H9 (cell line): ENCODE data around the gene GRID2. TPM values are rescaled to one million over a fixed set of nuclear protein-coding genes. Genes with fewer than 3 reads are reported as not detected.

Source experiments
- DNase-seq: peaks from one replicate; pipeline ENCODE4 v3.0.0-alpha.2; 2017
- H2AFZ ChIP-seq: one replicate; pipeline ENCODE4 v1.6.1; 2013; ENCODE audit warnings: mild to moderate bottlenecking, low read length, control low read depth, moderate library complexity
- H2AK5ac ChIP-seq: 2 replicates; pipeline ENCODE4 v1.6.1; 2013; ENCODE audit warnings: low read length, control low read depth, mixed read lengths; ENCODE audit not compliant: insufficient read length
- H2BK120ac ChIP-seq: one replicate; pipeline ENCODE4 v1.6.1; 2013; ENCODE audit warnings: low read depth, mild to moderate bottlenecking, low read length, control low read depth, inconsistent platforms; ENCODE audit not compliant: poor library complexity, severe bottlenecking
- H2BK12ac ChIP-seq: 2 replicates; pipeline ENCODE4 v1.6.1; 2013; ENCODE audit warnings: low read length, control low read depth, mixed read lengths, low read depth; ENCODE audit not compliant: insufficient read length
- H2BK15ac ChIP-seq: 2 replicates; pipeline ENCODE4 v1.6.1; 2013; ENCODE audit warnings: low read depth, low read length, control low read depth
- H2BK20ac ChIP-seq: one replicate; pipeline ENCODE4 v1.6.1; 2013; ENCODE audit warnings: low read depth, mild to moderate bottlenecking, low read length, control low read depth, inconsistent platforms; ENCODE audit not compliant: poor library complexity, severe bottlenecking
- H2BK5ac ChIP-seq: 2 replicates; pipeline ENCODE4 v1.6.1; 2013; ENCODE audit warnings: low read length, control low read depth, mixed read lengths; ENCODE audit not compliant: insufficient read length
- H3K14ac ChIP-seq: 2 replicates; pipeline ENCODE4 v1.6.1; 2013; ENCODE audit warnings: low read length, control low read depth; ENCODE audit not compliant: insufficient read depth
- H3K18ac ChIP-seq: 2 replicates; pipeline ENCODE4 v1.6.1; 2013; ENCODE audit warnings: low read depth, mild to moderate bottlenecking, mixed read lengths, low read length, control low read depth; ENCODE audit not compliant: insufficient read length
- H3K23ac ChIP-seq: 2 replicates; pipeline ENCODE4 v1.6.1; 2013; ENCODE audit warnings: low read length, control low read depth, mixed read lengths, low read depth; ENCODE audit not compliant: insufficient read length
- H3K23me2 ChIP-seq: 2 replicates; pipeline ENCODE4 v1.6.1; 2013; ENCODE audit warnings: low read depth, mild to moderate bottlenecking, mixed read lengths, low read length, control low read depth; ENCODE audit not compliant: insufficient read length, poor library complexity, severe bottlenecking
- H3K27ac ChIP-seq: 2 replicates; pipeline ENCODE4 v1.5.1; 2013; ENCODE audit warnings: low read length, control low read depth, mixed read lengths, low read depth; ENCODE audit not compliant: insufficient read length
- H3K27me3 ChIP-seq: 2 replicates; pipeline ENCODE4 v1.6.1; 2013; ENCODE audit warnings: low read length, control low read depth, inconsistent platforms; ENCODE audit not compliant: insufficient read depth
- H3K4ac ChIP-seq: 2 replicates; pipeline ENCODE4 v1.6.1; 2013; ENCODE audit warnings: low read depth, mild to moderate bottlenecking, control low read depth, inconsistent platforms, low read length, moderate library complexity
- H3K4me1 ChIP-seq: 2 replicates; pipeline ENCODE4 v1.6.1; 2013; ENCODE audit warnings: low read length, control low read depth, inconsistent platforms; ENCODE audit not compliant: insufficient read depth
- H3K4me2 ChIP-seq: 2 replicates; pipeline ENCODE4 v1.6.1; 2013; ENCODE audit warnings: low read length, control low read depth, mixed read lengths; ENCODE audit not compliant: insufficient read length, insufficient read depth
- H3K56ac ChIP-seq: 2 replicates; pipeline ENCODE4 v1.6.1; 2013; ENCODE audit warnings: low read depth, mild to moderate bottlenecking, mixed read lengths, low read length, control low read depth; ENCODE audit not compliant: insufficient read length
- H3K79me1 ChIP-seq: 2 replicates; pipeline ENCODE4 v1.6.1; 2013; ENCODE audit warnings: low read depth, mild to moderate bottlenecking, moderate library complexity, low read length, control low read depth, inconsistent platforms; ENCODE audit not compliant: insufficient read depth, poor library complexity, severe bottlenecking
- H3K79me2 ChIP-seq: 2 replicates; pipeline ENCODE4 v1.6.1; 2013; ENCODE audit warnings: low read length, control low read depth, inconsistent platforms; ENCODE audit not compliant: insufficient read depth
- H3K9ac ChIP-seq: 2 replicates; pipeline ENCODE4 v1.6.1; 2013; ENCODE audit warnings: low read length, control low read depth, mixed read lengths; ENCODE audit not compliant: insufficient read length; ENCODE audit errors: extremely low read depth
- H3K9me3 ChIP-seq: one replicate; pipeline ENCODE4 v1.6.1; 2013; ENCODE audit warnings: low read depth, low read length, inconsistent platforms; ENCODE audit not compliant: control insufficient read depth
- H3T11ph ChIP-seq: one replicate; pipeline ENCODE4 v1.6.1; 2013; ENCODE audit warnings: mild to moderate bottlenecking, low read length, control low read depth, inconsistent platforms
- H4K20me1 ChIP-seq: one replicate; pipeline ENCODE4 v1.6.1; 2013; ENCODE audit not compliant: control insufficient read depth, insufficient read length, insufficient read depth
- H4K5ac ChIP-seq: 2 replicates; pipeline ENCODE4 v1.6.1; 2013; ENCODE audit warnings: low read depth, mild to moderate bottlenecking, mixed read lengths, low read length, control low read depth; ENCODE audit not compliant: insufficient read length
- H4K8ac ChIP-seq: replicated peaks from 2 replicates; pipeline ENCODE4 v1.6.1; 2013; ENCODE audit warnings: low read length, control low read depth, mixed read lengths, low read depth; ENCODE audit not compliant: insufficient read length
- H4K91ac ChIP-seq: 2 replicates; pipeline ENCODE4 v1.6.1; 2013; ENCODE audit warnings: low read depth, mild to moderate bottlenecking, moderate library complexity, mixed read lengths, low read length, control low read depth; ENCODE audit not compliant: insufficient read length
- H3K27ac Mint-ChIP-seq, 3 experiments: 2 replicates in 2 of 3; 3 replicates in 1 of 3; pipeline ENCODE4 v1.8.0; 2020 to 2021; ENCODE audit warnings: mixed read lengths in 3 of 3, mild to moderate bottlenecking in 1 of 3, moderate library complexity in 1 of 3
- H3K27me3 Mint-ChIP-seq: 2 replicates; pipeline ENCODE4 v1.8.0; 2021; ENCODE audit warnings: low read depth, mild to moderate bottlenecking, moderate library complexity, mixed read lengths
- H3K36me3 Mint-ChIP-seq, 3 experiments: 2 replicates in 2 of 3; 3 replicates in 1 of 3; pipeline ENCODE4 v1.8.0; 2020 to 2021; ENCODE audit warnings: low read depth in 3 of 3, mixed read lengths in 3 of 3; ENCODE audit not compliant: insufficient read depth in 1 of 3
- H3K4me1 Mint-ChIP-seq, 2 experiments: 2 replicates each; pipeline ENCODE4 v1.8.0; 2020; ENCODE audit warnings: mixed read lengths in 2 of 2
- H3K4me3 Mint-ChIP-seq, 2 experiments: 2 replicates in 1 of 2; 3 replicates in 1 of 2; pipeline ENCODE4 v1.8.0; 2020 to 2021; ENCODE audit warnings: mild to moderate bottlenecking in 2 of 2, mixed read lengths in 2 of 2, moderate library complexity in 1 of 2
- H3K9me3 Mint-ChIP-seq, 2 experiments: 2 replicates in 1 of 2; 3 replicates in 1 of 2; pipeline ENCODE4 v1.8.0; 2020; ENCODE audit warnings: mild to moderate bottlenecking in 2 of 2, mixed read lengths in 2 of 2, moderate library complexity in 1 of 2
- CTCF ChIP-seq: fragments of 200-600 bp; sonication (generic); conservative IDR thresholded peaks from 3 replicates; pipeline ENCODE4 v1.8.0; 2021; ENCODE audit warnings: antibody characterized with exemption, mild to moderate bottlenecking
- total RNA-seq: library from RNA; stranded (reverse); gene quantifications from 2 replicates; pipeline ENCODE4 v1.2.1, GENCODE V29; 2021

Gene GRID2
- total RNA-seq, 1 experiment from 2014 or later: 21.8 TPM

GRCh38 chr4:92265798-92266197 lies 38.0 kb upstream of the GRID2 start:
- Histone ChIP-seq H2BK120ac (no peak overlapping the region), H3K14ac (no peak overlapping the region), H2BK12ac (no peak overlapping the region), H3K27ac (no peak overlapping the region), H3K56ac (no peak overlapping the region), H4K20me1 (no peaks in the 10 kb centered on the region), H3K9ac (no peak overlapping the region), H2BK5ac (no peak overlapping the region), H3K23ac (no peak overlapping the region), H2BK15ac (no peak overlapping the region), H4K5ac (no peak overlapping the region), H3K79me1 (peaks cover 3% of the 10 kb centered on the region), H2BK20ac (no peak overlapping the region), H2AFZ (no peak overlapping the region), H2AK5ac (no peak overlapping the region), H3K4me2 (no peak overlapping the region), H3T11ph (no peak overlapping the region), H3K23me2 (no peaks in the 10 kb centered on the region), H3K18ac (no peak overlapping the region), H3K79me2 (peaks cover 10% of the 10 kb centered on the region; the same call in 1 of the 2 replicates), H3K9me3 (no peaks in the 10 kb centered on the region), H3K27me3 (no peaks in the 10 kb centered on the region), H4K8ac (no peak overlapping the region), H4K91ac (no peak overlapping the region), H3K4ac (no peak overlapping the region), H3K4me1 (no peaks in the 10 kb centered on the region)
- Mint-ChIP-seq H3K4me3 (no peak overlapping the region), H3K27me3 (no peaks in the 10 kb centered on the region), H3K9me3 (peaks cover 7 to 14% of the 10 kb centered on the region in 2 experiments; a peak in 4 of 5 replicates), H3K4me1 (peaks cover 32 to 33% of the 10 kb centered on the region in 2 experiments), H3K36me3 (peaks cover 81 to 94% (median 93%) of the 10 kb centered on the region in 3 experiments), H3K27ac (peak overlapping the region in 1 of 3 experiments; percentile 69; a peak in 2 of 7 replicates)
- TF ChIP-seq CTCF: no peak
- no peak for DNase-seq
